AG04450 (cell line): ENCODE results near the gene NPC1. TPM values are rescaled to one million over a fixed set of nuclear protein-coding genes. Genes with fewer than 3 reads are reported as not detected.

Source experiments
- CTCF ChIA-PET: fragments of 300-600, 350-600 bp; formaldehyde crosslinking; extraction: SDS; loops from one replicate; lab custom pipeline; 2022; ENCODE audit warnings: antibody characterized with exemption, inconsistent platforms; lab: Charles Lee
- POLR2A ChIA-PET: fragments of 350-600 bp; formaldehyde crosslinking; extraction: SDS; loops from one replicate; lab custom pipeline; 2021; ENCODE audit warnings: antibody characterized with exemption, inconsistent platforms; lab: Yijun Ruan, JAX
- DNase-seq: peaks from one replicate; pipeline ENCODE4 v3.0.0-alpha.2; 2011; ENCODE audit warnings: low read depth, low spot score
- H3K27ac ChIP-seq: one replicate; pipeline ENCODE4 v1.5.1; 2012; ENCODE audit warnings: low read depth, low read length, control low read depth
- H3K27me3 ChIP-seq: one replicate; pipeline ENCODE4 v1.6.0; 2012; ENCODE audit warnings: low read length; ENCODE audit not compliant: control insufficient read depth, insufficient read depth
- H3K4me3 ChIP-seq: 2 replicates; pipeline ENCODE4 v1.5.1; 2011; ENCODE audit warnings: mild to moderate bottlenecking, low read depth, low read length, control low read depth
- H3K9me3 ChIP-seq: 2 replicates; pipeline ENCODE4 v1.5.1; 2012; ENCODE audit warnings: low read length; ENCODE audit not compliant: control insufficient read depth, insufficient read depth
- CTCF ChIP-seq: IDR thresholded peaks from 2 replicates; pipeline ENCODE4 v1.5.1; 2011; ENCODE audit warnings: low read depth, low read length, control low read depth, inconsistent platforms
- polyA plus RNA-seq: library from polyadenylated mRNA; depleted of rRNA; stranded (reverse); fragments of >200 nt; gene quantifications from 2 replicates; pipeline ENCODE4 v1.2.3, GENCODE V29; 2011

The NPC1 gene
- polyA plus RNA-seq, 1 experiment: 10.8 TPM

GRCh38 chr18:23538870-23539269, 47.4 kb downstream of the NPC1 start:
- DNase-seq: no peak
- CTCF ChIA-PET: interaction anchor here (2.7 kb wide), 1 partner anchor 22 kb away, joined by 10 read pairs; no protein-coding TSS in a partner anchor
- POLR2A ChIA-PET: no interaction called here
- Histone ChIP-seq H3K27me3 (no peaks in the 10 kb centered on the region), H3K27ac (no peak overlapping the region), H3K4me3 (no peak overlapping the region), H3K9me3 (no peaks in the 10 kb centered on the region; the same call in 1 of the 2 replicates)
- no peak for TF ChIP-seq CTCF

GRCh38 chr18:23538001-23538400, 48.3 kb downstream of the NPC1 start:
- Histone ChIP-seq H3K27me3 (no peaks in the 10 kb centered on the region), H3K4me3 (no peak overlapping the region), H3K9me3 (no peaks in the 10 kb centered on the region; the same call in 1 of the 2 replicates), H3K27ac (no peak overlapping the region)
- no peak for DNase-seq
- no peak for TF ChIP-seq CTCF
- CTCF ChIA-PET: interaction anchor here (2.7 kb wide), 1 partner anchor 21 kb away, joined by 10 read pairs; no protein-coding TSS in a partner anchor
- POLR2A ChIA-PET: no interaction called here

- no peaks in the 10 kb centered on the region; the same call in 1 of the 2 replicates for H3K9me3 ChIP-seq
- POLR2A ChIA-PET: no interaction called here
- no peak for TF ChIP-seq CTCF
- no peak overlapping the region for H3K27ac ChIP-seq
- DNase-seq: no peak
- no peaks in the 10 kb centered on the region for H3K27me3 ChIP-seq
- H3K4me3 ChIP-seq: no peak overlapping the region
- CTCF ChIA-PET: no interaction called here
Measured at GRCh38 chr18:23537274-23537673, 49.0 kb downstream of the NPC1 start.

GRCh38 chr18:23536204-23536603, 50.1 kb downstream of the NPC1 start:
- H3K27ac ChIP-seq: no peak overlapping the region
- H3K4me3 ChIP-seq: no peak overlapping the region
- DNase-seq: no peak
- ChIA-PET CTCF (interaction anchor here (1.5 kb wide), 1 partner anchor 20 kb away, joined by 8 read pairs; no protein-coding TSS in a partner anchor), POLR2A (no interaction called here)
- no peaks in the 10 kb centered on the region for H3K27me3 ChIP-seq
- TF ChIP-seq CTCF: no peak
- no peaks in the 10 kb centered on the region; the same call in 1 of the 2 replicates for H3K9me3 ChIP-seq

- no peak for DNase-seq
- no peak for TF ChIP-seq CTCF
- Histone ChIP-seq H3K27me3 (no peaks in the 10 kb centered on the region), H3K27ac (no peak overlapping the region), H3K9me3 (no peaks in the 10 kb centered on the region; the same call in 1 of the 2 replicates), H3K4me3 (no peak overlapping the region)
- ChIA-PET POLR2A (no interaction called here), CTCF (no interaction called here)
Measured at GRCh38 chr18:23534276-23534675, 52.0 kb downstream of the NPC1 start.
